GOT3 (cell line): ENCODE measurements around the gene KRTAP5-8.
"Not testable (repeated sequence)": the region's sequence is repeated elsewhere in the genome, so short reads cannot be mapped to it uniquely, and the experiment has no call there.

Experiments used
- DNase-seq: peaks from one replicate; lab custom pipeline; 2025; ENCODE audit warnings: mixed read lengths; lab: John Stamatoyannopoulos, UW

Gene KRTAP5-8

GRCh38 chr11:71507102-71507501, 30.7 kb upstream of the KRTAP5-8 start:
- DNase-seq: no peak

- DNase-seq: no peak
These were observed 19.0 kb upstream of the KRTAP5-8 start for GRCh38 chr11:71518506-71519471.

- no peak for DNase-seq
These were observed 18.3 kb upstream of the KRTAP5-8 start for GRCh38 chr11:71519546-71519945.

- DNase-seq: no peak
These were observed 12.5 kb upstream of the KRTAP5-8 start for GRCh38 chr11:71525188-71525937.

GRCh38 chr11:71525938-71526495, 11.8 kb upstream of the KRTAP5-8 start:
- no peak for DNase-seq

- not testable (repeated sequence) for DNase-seq
These were observed 10.8 kb upstream of the KRTAP5-8 start, which contains the start of gene KRTAP5-7 for GRCh38 chr11:71526796-71527575. TSS of gene KRTAP5-7 (plus strand) at chr11:71527267. CDS start at chr11:71527301, 34 bp downstream.

- DNase-seq: no peak
These were observed 10.1 kb upstream of the KRTAP5-8 start for GRCh38 chr11:71527576-71528210.

GRCh38 chr11:71530602-71531001, 7.2 kb upstream of the KRTAP5-8 start:
- DNase-seq: no peak

GRCh38 chr11:71532036-71532610, 5.7 kb upstream of the KRTAP5-8 start:
- no peak for DNase-seq

- DNase-seq: not testable (repeated sequence)
These were observed 2.9 kb upstream of the KRTAP5-8 start for GRCh38 chr11:71534711-71535608.

GRCh38 chr11:71535825-71536224, 2.0 kb upstream of the KRTAP5-8 start:
- DNase-seq: no peak

GRCh38 chr11:71537537-71537936, 288 bp upstream of the KRTAP5-8 start:
- DNase-seq: no peak

GRCh38 chr11:71538666-71538990, 803 bp downstream of the KRTAP5-8 start:
- DNase-seq: no peak

- no peak for DNase-seq
These were observed 1.2 kb downstream of the KRTAP5-8 start for GRCh38 chr11:71539017-71539416.

GRCh38 chr11:71539971-71540370, 2.1 kb downstream of the KRTAP5-8 start:
- DNase-seq: not testable (repeated sequence)

- not testable (repeated sequence) for DNase-seq
These were observed 2.9 kb downstream of the KRTAP5-8 start for GRCh38 chr11:71540521-71541304.

- no peak for DNase-seq
These were observed 4.6 kb downstream of the KRTAP5-8 start for GRCh38 chr11:71542382-71542781.

GRCh38 chr11:71542879-71543777, 5.3 kb downstream of the KRTAP5-8 start:
- DNase-seq: no peak
